GM12891 (cell line): ENCODE data around the gene MYO1D.

ENCODE experiments used
- DNase-seq: peaks from one replicate; pipeline ENCODE4 v3.0.0; 2011; ENCODE audit warnings: low spot score; ENCODE audit not compliant: insufficient read length
- FAIRE-seq: peaks from 2 replicates; lab custom pipeline; 2011; peaks lifted over from hg19 to GRCh38; lab: Jason Lieb, UNC
- PAX5 ChIP-seq: IDR thresholded peaks from 2 replicates; pipeline ENCODE4 v1.6.1; 2011; ENCODE audit warnings: low read length, moderate library complexity, mild to moderate bottlenecking; ENCODE audit not compliant: insufficient read depth, severe bottlenecking
- POLR2A ChIP-seq: IDR thresholded peaks from 2 replicates; pipeline ENCODE4 v1.6.1; 2011; ENCODE audit warnings: low read depth, low read length, control low read depth
- POLR2AphosphoS5 ChIP-seq: IDR thresholded peaks from 2 replicates; pipeline ENCODE4 v1.6.1; 2011; ENCODE audit warnings: low read depth, low read length, control low read depth
- POU2F2 ChIP-seq: IDR thresholded peaks from 2 replicates; pipeline ENCODE4 v1.6.1; 2011; ENCODE audit warnings: low read depth, mild to moderate bottlenecking, control low read depth, low read length, moderate library complexity
- SPI1 ChIP-seq: IDR thresholded peaks from 2 replicates; pipeline ENCODE4 v1.6.1; 2011; ENCODE audit warnings: low read depth, low read length, control low read depth
- TAF1 ChIP-seq: IDR thresholded peaks from 2 replicates; pipeline ENCODE4 v1.6.1; 2011; ENCODE audit warnings: low read depth, low read length, control low read depth

MYO1D gene

DNA sequence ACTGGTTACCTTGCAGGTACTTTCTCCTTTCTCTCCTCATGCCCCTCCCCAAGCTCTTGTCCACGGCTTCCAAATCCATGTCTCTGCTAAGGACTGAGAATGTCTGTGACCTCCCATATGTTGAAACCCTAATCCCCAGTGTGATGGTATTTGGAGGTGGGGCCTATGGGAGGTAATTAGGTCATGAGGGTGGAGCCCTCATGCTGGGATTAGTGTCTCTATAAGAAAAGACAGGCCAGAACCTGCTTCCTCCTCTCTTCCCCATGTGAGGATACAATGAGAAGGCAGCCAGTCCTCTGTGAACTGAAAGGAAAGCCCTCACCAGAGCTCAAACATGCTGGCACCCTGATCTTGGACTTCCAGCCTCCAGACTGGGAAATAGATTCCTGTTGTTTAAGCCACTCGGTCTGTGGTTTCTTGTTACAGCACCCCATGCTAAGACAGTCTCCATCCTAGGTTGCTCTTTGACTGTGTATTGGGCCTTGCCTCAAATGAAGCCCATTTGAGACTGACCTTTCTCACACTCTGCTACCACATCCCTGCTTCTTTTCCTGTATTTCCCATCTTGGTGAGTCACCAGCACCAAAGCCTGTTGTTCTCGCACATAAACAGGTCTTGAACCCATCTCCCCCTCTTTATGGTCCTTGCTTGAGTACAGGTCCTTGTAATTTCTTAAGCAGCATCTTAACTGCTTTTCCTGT, 255.2 kb downstream of the MYO1D start:
- TF ChIP-seq POLR2AphosphoS5 (no peak), POLR2A (no peak), POU2F2 (no peak), TAF1 (no peak), SPI1 (no peak), PAX5 (no peak)
- DNase-seq (no peak), FAIRE-seq (no peak)

GRCh38 chr17:32615326-32615725, 261.6 kb downstream of the MYO1D start:
- no peak for DNase-seq
- FAIRE-seq, result no peak
- no peak for TF ChIP-seq SPI1
- no peak for TF ChIP-seq POLR2A
- TF ChIP-seq PAX5, result no peak
- TF ChIP-seq POLR2AphosphoS5, result no peak
- TF ChIP-seq TAF1, result no peak
- no peak for TF ChIP-seq POU2F2

DNA sequence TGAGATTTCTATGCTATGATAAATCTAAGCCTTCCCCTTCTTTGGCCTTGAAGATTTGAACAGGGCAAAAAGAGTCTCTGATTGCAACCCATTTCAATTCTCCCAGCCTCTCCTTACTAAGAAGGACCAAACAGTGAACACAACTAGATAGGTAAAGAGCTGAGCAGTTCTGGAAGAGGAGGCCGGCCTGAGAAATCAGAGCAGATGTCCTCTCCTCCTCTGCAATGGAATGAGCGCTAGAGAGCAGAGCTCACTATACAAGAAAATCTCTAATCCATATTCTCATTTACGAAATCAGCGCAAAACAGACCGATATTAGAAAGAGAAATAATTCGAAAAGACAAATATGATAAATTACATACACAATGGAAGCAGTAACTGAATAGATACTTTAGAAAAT, 266.0 kb downstream of the MYO1D start:
- DNase-seq, result no peak
- TF ChIP-seq PAX5 (no peak), POLR2A (no peak), TAF1 (no peak), POLR2AphosphoS5 (no peak), SPI1 (no peak), POU2F2 (no peak)
- FAIRE-seq, result no peak

- TF ChIP-seq PAX5 (no peak), POU2F2 (no peak), POLR2A (no peak), TAF1 (no peak), SPI1 (no peak), POLR2AphosphoS5 (no peak)
- DNase-seq (no peak), FAIRE-seq (no peak)
Measured at GRCh38 chr17:32609884-32610650, 266.9 kb downstream of the MYO1D start.

- FAIRE-seq (peak; percentile 96), DNase-seq (peak; percentile 25)
- peak; percentile 86 for TF ChIP-seq SPI1
- peak; percentile 62; the same call in 1 of the 2 replicates for TF ChIP-seq POU2F2
- no peak for TF ChIP-seq POLR2A
- TF ChIP-seq PAX5, result no peak
- TF ChIP-seq TAF1, result no peak
- no peak for TF ChIP-seq POLR2AphosphoS5
Measured at GRCh38 chr17:32609085-32609484, 267.8 kb downstream of the MYO1D start.

DNA sequence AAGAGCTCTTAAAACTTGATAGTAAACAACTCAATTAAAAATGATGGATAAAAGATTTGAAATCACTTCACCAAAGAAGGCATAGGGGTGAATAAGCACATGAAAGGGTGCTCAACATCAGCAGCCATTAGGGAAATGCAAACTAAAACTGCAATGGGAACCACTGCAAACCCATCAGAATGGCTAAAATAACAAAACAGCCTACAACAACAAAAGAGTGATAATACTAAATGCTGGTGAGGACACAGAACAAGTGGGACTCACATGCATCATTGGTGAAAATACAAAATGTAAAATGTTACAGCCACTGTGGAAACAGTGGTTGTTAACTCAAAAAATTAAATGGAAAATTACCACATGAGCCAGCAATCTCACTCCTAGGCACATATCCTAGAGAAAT, 268.7 kb downstream of the MYO1D start:
- FAIRE-seq, result no peak
- no peak for DNase-seq
- TF ChIP-seq POLR2AphosphoS5 (no peak), TAF1 (no peak), POU2F2 (no peak), POLR2A (no peak), SPI1 (no peak), PAX5 (no peak)

- DNase-seq, result no peak
- TF ChIP-seq SPI1, result no peak
- TF ChIP-seq POLR2AphosphoS5, result no peak
- TF ChIP-seq POU2F2, result no peak
- no peak for TF ChIP-seq POLR2A
- no peak for TF ChIP-seq PAX5
- TF ChIP-seq TAF1, result no peak
- no peak for FAIRE-seq
Measured at GRCh38 chr17:32604966-32605365, 272.0 kb downstream of the MYO1D start.

DNA sequence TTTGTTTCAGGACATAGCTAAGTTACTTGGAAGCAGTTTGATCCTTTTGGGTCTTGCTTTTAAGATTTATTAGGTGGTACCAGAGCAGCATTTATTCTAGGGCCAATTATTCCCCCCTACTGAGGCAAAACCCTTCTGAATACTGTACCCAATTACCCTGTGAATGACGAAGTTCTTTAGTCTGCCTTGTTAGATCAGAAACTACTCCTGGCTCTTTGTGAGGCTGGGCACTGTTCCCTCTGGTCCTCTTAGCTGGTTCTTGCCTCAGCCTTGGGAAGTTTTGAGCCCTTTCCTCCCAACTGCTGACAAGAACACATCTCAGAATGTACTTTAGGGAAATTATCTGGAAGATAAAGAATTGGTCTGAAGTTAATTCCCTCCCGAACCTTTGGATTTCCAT, 274.5 kb downstream of the MYO1D start:
- DNase-seq, result no peak
- peak; percentile 31 for FAIRE-seq
- TF ChIP-seq POU2F2, result no peak
- TF ChIP-seq PAX5, result no peak
- no peak for TF ChIP-seq POLR2AphosphoS5
- TF ChIP-seq SPI1, result no peak
- TF ChIP-seq POLR2A, result no peak
- TF ChIP-seq TAF1, result no peak

DNA sequence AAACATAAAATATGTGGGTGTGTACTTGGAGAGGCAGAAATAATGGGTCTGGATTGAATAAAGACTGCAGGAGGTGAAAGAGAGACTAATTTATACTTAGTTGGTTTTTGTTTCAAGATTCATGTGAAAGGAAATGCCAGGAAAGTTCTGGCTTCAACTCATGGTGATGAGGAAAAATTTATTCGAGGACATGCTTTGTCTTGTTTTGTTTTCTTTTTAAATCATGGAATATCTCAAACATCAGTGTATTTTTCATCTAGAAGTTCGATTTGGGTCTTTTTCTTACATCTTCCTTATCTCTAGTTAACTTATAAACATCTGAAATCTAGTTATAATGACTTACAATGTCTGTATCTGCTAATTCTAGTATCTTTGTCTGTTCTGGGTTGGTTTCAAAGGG, 275.1 kb downstream of the MYO1D start:
- FAIRE-seq, result no peak

More for the DNA sequence above, 275.1 kb downstream of the MYO1D start:
- no peak for DNase-seq
- TF ChIP-seq POLR2A (no peak), SPI1 (no peak), PAX5 (no peak)
